ENCODE results near the gene JMJD1C.
"Not testable (repeated sequence)": the region's sequence is repeated elsewhere in the genome, so short reads cannot be mapped to it uniquely, and the experiment has no call there.

Gene JMJD1C

GRCh38 chr10:63348245-63348850, 117.4 kb downstream of the JMJD1C start:
- DNase-seq: no peak

- no peak for DNase-seq
These were observed 119.7 kb downstream of the JMJD1C start for GRCh38 chr10:63346015-63346441.

- DNase-seq: no peak
These were observed 121.5 kb downstream of the JMJD1C start for GRCh38 chr10:63344269-63344668.

- no peak for DNase-seq
These were observed 122.3 kb downstream of the JMJD1C start for GRCh38 chr10:63343476-63343875.

GRCh38 chr10:63339640-63340039, 126.1 kb downstream of the JMJD1C start:
- not testable (repeated sequence) for DNase-seq

GRCh38 chr10:63337455-63338251, 128.1 kb downstream of the JMJD1C start:
- DNase-seq: no peak

GRCh38 chr10:63331586-63331985, 134.2 kb downstream of the JMJD1C start:
- no peak for DNase-seq

GRCh38 chr10:63324495-63324854, 141.3 kb downstream of the JMJD1C start:
- peak in 1 of 5 experiments; percentile 29 for DNase-seq

- DNase-seq: peak in 1 of 5 experiments; percentile 2
These were observed 141.9 kb downstream of the JMJD1C start for GRCh38 chr10:63323701-63324494.

- no peak for DNase-seq
These were observed 145.1 kb downstream of the JMJD1C start for GRCh38 chr10:63320683-63321082.

GRCh38 chr10:63319231-63319630, 146.5 kb downstream of the JMJD1C start:
- DNase-seq: no peak

- no peak for DNase-seq
These were observed 147.3 kb downstream of the JMJD1C start for GRCh38 chr10:63318491-63318890.

- DNase-seq: no peak
These were observed 151.8 kb downstream of the JMJD1C start for GRCh38 chr10:63314020-63314419.

- no peak for DNase-seq
These were observed 152.6 kb downstream of the JMJD1C start for GRCh38 chr10:63313066-63313717.

GRCh38 chr10:63308628-63309027, 157.1 kb downstream of the JMJD1C start:
- no peak for DNase-seq

- no peak for DNase-seq
These were observed 161.6 kb downstream of the JMJD1C start for GRCh38 chr10:63304146-63304545.

GRCh38 chr10:63300801-63301200, 165.0 kb downstream of the JMJD1C start:
- DNase-seq: no peak

GRCh38 chr10:63297941-63298340, 167.8 kb downstream of the JMJD1C start:
- no peak for DNase-seq

- no peak for DNase-seq
These were observed 171.0 kb downstream of the JMJD1C start for GRCh38 chr10:63294781-63295180.

- not testable (repeated sequence) for DNase-seq
These were observed 172.9 kb downstream of the JMJD1C start for GRCh38 chr10:63292847-63293246.

GRCh38 chr10:63288170-63288569, 177.6 kb downstream of the JMJD1C start:
- DNase-seq: no peak

GRCh38 chr10:63286754-63287264, 179.0 kb downstream of the JMJD1C start:
- no peak for DNase-seq

GRCh38 chr10:63286340-63286739, 179.4 kb downstream of the JMJD1C start:
- DNase-seq: no peak
